ENCODE results near the gene MDM1.

MDM1 gene

GRCh38 chr12:68331869-68332727 is at the start of gene MDM1:
MDM1 (minus strand) TSS chr12:68332362; CDS start chr12:68332245, 117 bp downstream.
- DNase-seq: no peak

GRCh38 chr12:68381476-68382219 is 49.5 kb upstream of the MDM1 start:
- DNase-seq: no peak

GRCh38 chr12:68378872-68379606 is 46.9 kb upstream of the MDM1 start:
- no peak for DNase-seq

GRCh38 chr12:68377881-68378280 is 45.7 kb upstream of the MDM1 start:
- DNase-seq: no peak

- peak; percentile 56 for DNase-seq
Observed at GRCh38 chr12:68376901-68377300, 44.7 kb upstream of the MDM1 start.

GRCh38 chr12:68375756-68376695 is 43.9 kb upstream of the MDM1 start:
- no peak for DNase-seq

- no peak for DNase-seq
Observed at GRCh38 chr12:68374307-68374982, 42.3 kb upstream of the MDM1 start.

GRCh38 chr12:68370667-68371066 is 38.5 kb upstream of the MDM1 start:
- DNase-seq: no peak

GRCh38 chr12:68370006-68370590 is 37.9 kb upstream of the MDM1 start:
- no peak for DNase-seq

GRCh38 chr12:68368327-68368726 is 36.2 kb upstream of the MDM1 start:
- no peak for DNase-seq

GRCh38 chr12:68367903-68368302 is 35.7 kb upstream of the MDM1 start:
- DNase-seq: no peak

- no peak for DNase-seq
Observed at GRCh38 chr12:68367116-68367515, 35.0 kb upstream of the MDM1 start.

- DNase-seq: peak; percentile 78
Observed at GRCh38 chr12:68364893-68365725, 32.9 kb upstream of the MDM1 start.

GRCh38 chr12:68364328-68364727 is 32.2 kb upstream of the MDM1 start:
- no peak for DNase-seq

GRCh38 chr12:68361953-68362352 is 29.8 kb upstream of the MDM1 start:
- no peak for DNase-seq

- no peak for DNase-seq
Observed at GRCh38 chr12:68359674-68360073, 27.5 kb upstream of the MDM1 start.

- no peak for DNase-seq
Observed at GRCh38 chr12:68358532-68359485, 26.6 kb upstream of the MDM1 start.

GRCh38 chr12:68356986-68357385 is 24.8 kb upstream of the MDM1 start:
- no peak for DNase-seq

GRCh38 chr12:68356060-68356695 is 24.0 kb upstream of the MDM1 start:
- no peak for DNase-seq

Measured in DMS79 treated with DMSO at 0.1 percent for 48 hours (cell line).